PFSK-1 (cell line): Measurements from ENCODE around the gene ARHGAP35.

Experiments
- FOXP2 ChIP-seq: optimal IDR thresholded peaks from 2 replicates; pipeline ENCODE3; 2011; ENCODE audit warnings: borderline replicate concordance, control low read depth, inconsistent platforms; ENCODE audit not compliant: insufficient read depth; ENCODE audit errors: extremely low read length, extremely low read depth
- POLR2AphosphoS5 ChIP-seq: IDR thresholded peaks from 2 replicates; pipeline ENCODE4 v1.6.1; 2012; ENCODE audit warnings: low read depth, mild to moderate bottlenecking, control low read depth, low read length, moderate library complexity
- SIN3A ChIP-seq: IDR thresholded peaks from 2 replicates; pipeline ENCODE4 v1.6.1; 2012; ENCODE audit warnings: mild to moderate bottlenecking, low read length, moderate library complexity, borderline replicate concordance; ENCODE audit not compliant: insufficient read depth
- TAF1 ChIP-seq: IDR thresholded peaks from 2 replicates; pipeline ENCODE4 v1.6.1; 2012; ENCODE audit warnings: low read length, control low read depth, borderline replicate concordance; ENCODE audit not compliant: insufficient read depth
- TF ChIP-seq, protein P1 (sequence below), 2 experiments: IDR thresholded peaks; 2 replicates each; pipeline versions ENCODE4 v1.6.1 to v1.8.0; 2011 to 2012; ENCODE audit warnings: low read depth in 2 of 2, low read length in 2 of 2, control low read depth in 1 of 2, inconsistent platforms in 1 of 2, mild to moderate bottlenecking in 1 of 2, moderate library complexity in 1 of 2; ENCODE audit not compliant: insufficient read depth in 1 of 2

DNA sequence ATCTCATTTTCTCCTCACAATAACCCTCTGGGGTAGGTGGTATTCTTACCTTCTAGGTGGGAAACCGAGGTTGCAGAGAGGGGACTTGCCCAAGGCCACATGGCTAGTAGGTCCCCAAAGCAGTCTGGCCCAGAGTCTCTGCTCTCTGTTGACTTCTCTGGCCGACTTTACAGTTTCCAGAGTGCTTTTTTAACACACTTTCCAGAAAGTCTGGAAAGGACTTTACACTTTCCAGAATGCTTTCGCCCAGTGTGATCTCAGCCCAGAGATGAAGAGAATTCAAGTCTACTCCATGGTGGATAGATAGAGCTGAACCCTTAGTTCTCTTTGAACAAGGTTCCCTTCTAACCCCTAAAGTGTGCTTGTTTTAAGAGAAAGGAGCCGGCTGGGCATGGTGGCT is 12.2 kb downstream of the ARHGAP35 start:
- TF ChIP-seq POLR2AphosphoS5, result no peak
- no peak for TF ChIP-seq TAF1
- TF ChIP-seq SIN3A, result no peak
- no peak for TF ChIP-seq FOXP2
- TF ChIP-seq, protein P1, sequence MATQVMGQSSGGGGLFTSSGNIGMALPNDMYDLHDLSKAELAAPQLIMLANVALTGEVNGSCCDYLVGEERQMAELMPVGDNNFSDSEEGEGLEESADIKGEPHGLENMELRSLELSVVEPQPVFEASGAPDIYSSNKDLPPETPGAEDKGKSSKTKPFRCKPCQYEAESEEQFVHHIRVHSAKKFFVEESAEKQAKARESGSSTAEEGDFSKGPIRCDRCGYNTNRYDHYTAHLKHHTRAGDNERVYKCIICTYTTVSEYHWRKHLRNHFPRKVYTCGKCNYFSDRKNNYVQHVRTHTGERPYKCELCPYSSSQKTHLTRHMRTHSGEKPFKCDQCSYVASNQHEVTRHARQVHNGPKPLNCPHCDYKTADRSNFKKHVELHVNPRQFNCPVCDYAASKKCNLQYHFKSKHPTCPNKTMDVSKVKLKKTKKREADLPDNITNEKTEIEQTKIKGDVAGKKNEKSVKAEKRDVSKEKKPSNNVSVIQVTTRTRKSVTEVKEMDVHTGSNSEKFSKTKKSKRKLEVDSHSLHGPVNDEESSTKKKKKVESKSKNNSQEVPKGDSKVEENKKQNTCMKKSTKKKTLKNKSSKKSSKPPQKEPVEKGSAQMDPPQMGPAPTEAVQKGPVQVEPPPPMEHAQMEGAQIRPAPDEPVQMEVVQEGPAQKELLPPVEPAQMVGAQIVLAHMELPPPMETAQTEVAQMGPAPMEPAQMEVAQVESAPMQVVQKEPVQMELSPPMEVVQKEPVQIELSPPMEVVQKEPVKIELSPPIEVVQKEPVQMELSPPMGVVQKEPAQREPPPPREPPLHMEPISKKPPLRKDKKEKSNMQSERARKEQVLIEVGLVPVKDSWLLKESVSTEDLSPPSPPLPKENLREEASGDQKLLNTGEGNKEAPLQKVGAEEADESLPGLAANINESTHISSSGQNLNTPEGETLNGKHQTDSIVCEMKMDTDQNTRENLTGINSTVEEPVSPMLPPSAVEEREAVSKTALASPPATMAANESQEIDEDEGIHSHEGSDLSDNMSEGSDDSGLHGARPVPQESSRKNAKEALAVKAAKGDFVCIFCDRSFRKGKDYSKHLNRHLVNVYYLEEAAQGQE (IDR thresholded peaks at IDR 0.05; ENCODE audit: insufficient read depth in 1 of 2, low read depth in 2 of 2, low read length in 2 of 2), result no peak
